ENCODE results near the gene REXO1. TPM values are rescaled to one million over a fixed set of nuclear protein-coding genes. Genes with fewer than 3 reads are reported as not detected.

REXO1 gene
- total and polyA plus RNA-seq, 2 of the 13 experiments (the other 11 are each of a cell fraction or from before 2014, with no cell fraction given), result 5.0 to 11.2 TPM

- no peak for TF ChIP-seq CERS6 (CRISPR knock-in tag; IDR thresholded peaks at IDR 0.05)
- no peak for TF ChIP-seq MXD3 (CRISPR knock-in tag; IDR thresholded peaks at IDR 0.05)
Observed at GRCh38 chr19:1847348-1847683, 967 bp downstream of the REXO1 start (continued).

GRCh38 chr19:1846517-1847204 is 1.6 kb downstream of the REXO1 start:
- no peaks in the 10 kb centered on the region; a peak in 1 of 5 replicates for H3K27me3 ChIP-seq (ENCODE audit: control insufficient read depth in 1 of 2, insufficient read depth in 2 of 2, low read length in 2 of 2)
- WGBS (ENCODE audit: low lambda C conversion rate), result 75% methylated on average over 15 of the region's 29 CpGs
- ChIA-PET CTCF (ENCODE audit: low intra/inter-chr PET ratio, low total read pairs) (no interaction called here), POLR2A (interaction anchor here (0.7 to 2.3 kb wide), 2 partner anchors 9 to 11 kb away, joined by 3 to 7 read pairs; no protein-coding TSS in a partner anchor)
- H3K9ac ChIP-seq (ENCODE audit: insufficient read depth, low read depth, low read length), result peak overlapping the region; percentile 100
- no peak for FAIRE-seq
- no peak overlapping the region for H3K27ac ChIP-seq (ENCODE audit: extremely low read length, insufficient read depth, low read length)
- peaks cover 20% of the 10 kb centered on the region; the same call in 1 of the 2 replicates for H4K20me1 ChIP-seq (ENCODE audit: insufficient read depth, low read length)
- intact Hi-C loops (cut with micrococcal nuclease; ENCODE audit: unreplicated experiment), result no loop called here
- in situ Hi-C loops (cut with HindIII; ENCODE audit: extremely low pct_ligation_motif_present, low pct_unique_long_range_greater_than_20kb), result no loop called here
- H3K79me2 ChIP-seq (ENCODE audit: insufficient read depth, low read length), result peaks cover 52% of the 10 kb centered on the region
- peaks cover 2 to 19% of the 10 kb centered on the region in 2 experiments; a peak in 2 of 5 replicates for H3K36me3 ChIP-seq (replicated peaks in 1 of 2; ENCODE audit: control insufficient read depth in 1 of 2, insufficient read depth in 2 of 2, low read length in 2 of 2)
- BruUV-seq (replicated peaks), result no TSS peak
- no peak for TF ChIP-seq MXD4 (CRISPR knock-in tag; IDR thresholded peaks at IDR 0.05)
- no peak for TF ChIP-seq ESRRA (CRISPR knock-in tag; IDR thresholded peaks at IDR 0.05; ENCODE audit: low read depth)
- no peak for TF ChIP-seq HNF4A (CRISPR knock-in tag; IDR thresholded peaks at IDR 0.05)
- TF ChIP-seq CBX1 (IDR thresholded peaks at IDR 0.05; ENCODE audit: low read depth), result no peak
- no peak for TF ChIP-seq HOXA5 (CRISPR knock-in tag; IDR thresholded peaks at IDR 0.05)
- TF ChIP-seq SOX13 (IDR thresholded peaks at IDR 0.05), result no peak
- TF ChIP-seq SOX13 (CRISPR knock-in tag; conservative IDR thresholded peaks at IDR 0.05 in 1 of 2, IDR thresholded peaks at IDR 0.05 in 1 of 2), result no peak
- no peak for TF ChIP-seq SMARCC2 (IDR thresholded peaks at IDR 0.05)
- TF ChIP-seq ZBTB38 (CRISPR knock-in tag; IDR thresholded peaks at IDR 0.05), result peak; percentile 61; the same call in 1 of the 2 replicates
- no peak for TF ChIP-seq ZSCAN9 (CRISPR knock-in tag; IDR thresholded peaks at IDR 0.05; ENCODE audit: borderline replicate concordance)
- 0 out of 2 replicates have a peak, but pooled peaks have one; percentile 19 for TF ChIP-seq ZNF274 (CRISPR knock-in tag; IDR thresholded peaks at IDR 0.05)
- peak; percentile 59; the same call in 1 of the 2 replicates for TF ChIP-seq ZNF121 (CRISPR knock-in tag; IDR thresholded peaks at IDR 0.05)
- TF ChIP-seq HMGXB3 (CRISPR knock-in tag; IDR thresholded peaks at IDR 0.05; ENCODE audit: borderline replicate concordance), result no peak
- no peak for ATAC-seq
- peak overlapping the region; percentile 79 to 97 (median 96) for H3K4me3 ChIP-seq (replicated peaks in 1 of 3; ENCODE audit: insufficient read depth in 1 of 3, low read depth in 2 of 3, low read length in 3 of 3)
- no peaks in the 10 kb centered on the region for H3K9me3 ChIP-seq (ENCODE audit: low read length)
- peak overlapping the region; percentile 99 for H3K4me2 ChIP-seq (ENCODE audit: low read depth, low read length)
- peaks cover 34% of the 10 kb centered on the region for H3K4me1 ChIP-seq (ENCODE audit: insufficient read depth, low read length)
- no peak overlapping the region for H2AFZ ChIP-seq (ENCODE audit: low read length)
- no peak for DNase-seq (ENCODE audit: low spot score)

Data from HepG2 (cell line).